HT1080 (cell line): ENCODE results near the gene KRR1. TPM values are rescaled to one million over a fixed set of nuclear protein-coding genes. Genes with fewer than 3 reads are reported as not detected.
"Not testable (repeated sequence)": the region's sequence is repeated elsewhere in the genome, so short reads cannot be mapped to it uniquely, and the experiment has no call there.

Source experiments
- DNase-seq: peaks from one replicate; pipeline ENCODE4 v3.0.0-alpha.2; 2015; ENCODE audit warnings: low read depth
- total RNA-seq: library from RNA; depleted of rRNA; stranded (reverse); fragments of >200 nt; shearing (Covaris generic); gene quantifications from 2 replicates; pipeline ENCODE4 v1.2.3, GENCODE V29; 2014

KRR1 gene
- total RNA-seq, 1 experiment from 2014 or later: 107 TPM

- DNase-seq: peak; percentile 76
These were observed 15.5 kb upstream of the KRR1 start for GRCh38 chr12:75526655-75527511.

- DNase-seq: no peak
These were observed 13.9 kb upstream of the KRR1 start for GRCh38 chr12:75525263-75525662.

- DNase-seq: not testable (repeated sequence)
These were observed 10.7 kb upstream of the KRR1 start for GRCh38 chr12:75522124-75522523.

GRCh38 chr12:75521224-75521623 lies 9.8 kb upstream of the KRR1 start:
- DNase-seq: not testable (repeated sequence)

- no peak for DNase-seq
These were observed 1.8 kb downstream of the KRR1 start for GRCh38 chr12:75509621-75510020.

GRCh38 chr12:75508159-75508558 lies 3.2 kb downstream of the KRR1 start:
- DNase-seq: no peak

- DNase-seq: no peak
These were observed 4.3 kb downstream of the KRR1 start for GRCh38 chr12:75507086-75507485.

GRCh38 chr12:75505706-75506312 lies 5.6 kb downstream of the KRR1 start:
- no peak for DNase-seq

- no peak for DNase-seq
These were observed 7.5 kb downstream of the KRR1 start for GRCh38 chr12:75503866-75504265.

- no peak for DNase-seq
These were observed 8.0 kb downstream of the KRR1 start for GRCh38 chr12:75503459-75503858.

GRCh38 chr12:75491169-75491568 lies 20.2 kb downstream of the KRR1 start:
- DNase-seq: no peak

- peak; percentile 87 for DNase-seq
These were observed 21.7 kb downstream of the KRR1 start for GRCh38 chr12:75489613-75490210.

- no peak for DNase-seq
These were observed 22.2 kb downstream of the KRR1 start for GRCh38 chr12:75489187-75489586.

GRCh38 chr12:75488553-75488952 lies 22.9 kb downstream of the KRR1 start:
- peak; percentile 54 for DNase-seq

- no peak for DNase-seq
These were observed 24.1 kb downstream of the KRR1 start for GRCh38 chr12:75487308-75487707.

GRCh38 chr12:75484450-75484849 lies 27.0 kb downstream of the KRR1 start:
- not testable (repeated sequence) for DNase-seq

- no peak for DNase-seq
These were observed 28.0 kb downstream of the KRR1 start for GRCh38 chr12:75483431-75483830.

GRCh38 chr12:75482646-75483045 lies 28.8 kb downstream of the KRR1 start:
- no peak for DNase-seq

GRCh38 chr12:75481774-75482173 lies 29.6 kb downstream of the KRR1 start:
- DNase-seq: peak; percentile 42

GRCh38 chr12:75481013-75481705 lies 30.2 kb downstream of the KRR1 start:
- peak; percentile 36 for DNase-seq

- peak; percentile 97 for DNase-seq
These were observed 30.9 kb downstream of the KRR1 start, which contains the start of gene GLIPR1 for GRCh38 chr12:75480469-75480949. GLIPR1 (plus strand) TSS chr12:75480755; CDS start chr12:75480881, 126 bp downstream.
